ENCODE measurements around the gene ZFYVE26.
A peak's percentile ranks its signal among the peaks of the same experiment; 100 is the strongest.
"Not testable (repeated sequence)": the region's sequence is repeated elsewhere in the genome, so short reads cannot be mapped to it uniquely, and the experiment has no call there.

The ZFYVE26 gene

GRCh38 chr14:67749341-67750084 lies 66.9 kb downstream of the ZFYVE26 start:
- DNase-seq: peak; percentile 48

- DNase-seq: no peak
Observed at GRCh38 chr14:67748312-67748711, 68.1 kb downstream of the ZFYVE26 start.

GRCh38 chr14:67746927-67747326 lies 69.5 kb downstream of the ZFYVE26 start:
- no peak for DNase-seq

DNA sequence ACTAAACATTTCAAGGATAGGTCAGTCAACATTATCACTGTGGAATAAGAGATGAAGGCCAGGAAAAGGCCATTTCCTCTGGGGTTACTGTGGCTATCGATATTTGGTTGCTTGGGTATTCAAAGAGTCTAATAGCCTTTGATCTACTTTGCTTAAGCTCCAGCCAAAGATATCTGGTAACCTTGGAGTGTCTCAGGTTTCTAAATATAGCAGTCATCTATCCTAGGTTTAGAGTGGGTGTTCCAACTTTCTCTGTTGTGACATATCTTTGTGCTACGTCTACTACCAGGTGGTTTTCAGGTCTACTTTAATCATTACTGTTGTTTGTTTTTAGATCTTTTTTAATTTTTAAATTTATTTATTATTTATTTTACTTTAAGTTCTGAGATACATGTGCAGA lies 72.3 kb downstream of the ZFYVE26 start:
- DNase-seq: no peak

DNA sequence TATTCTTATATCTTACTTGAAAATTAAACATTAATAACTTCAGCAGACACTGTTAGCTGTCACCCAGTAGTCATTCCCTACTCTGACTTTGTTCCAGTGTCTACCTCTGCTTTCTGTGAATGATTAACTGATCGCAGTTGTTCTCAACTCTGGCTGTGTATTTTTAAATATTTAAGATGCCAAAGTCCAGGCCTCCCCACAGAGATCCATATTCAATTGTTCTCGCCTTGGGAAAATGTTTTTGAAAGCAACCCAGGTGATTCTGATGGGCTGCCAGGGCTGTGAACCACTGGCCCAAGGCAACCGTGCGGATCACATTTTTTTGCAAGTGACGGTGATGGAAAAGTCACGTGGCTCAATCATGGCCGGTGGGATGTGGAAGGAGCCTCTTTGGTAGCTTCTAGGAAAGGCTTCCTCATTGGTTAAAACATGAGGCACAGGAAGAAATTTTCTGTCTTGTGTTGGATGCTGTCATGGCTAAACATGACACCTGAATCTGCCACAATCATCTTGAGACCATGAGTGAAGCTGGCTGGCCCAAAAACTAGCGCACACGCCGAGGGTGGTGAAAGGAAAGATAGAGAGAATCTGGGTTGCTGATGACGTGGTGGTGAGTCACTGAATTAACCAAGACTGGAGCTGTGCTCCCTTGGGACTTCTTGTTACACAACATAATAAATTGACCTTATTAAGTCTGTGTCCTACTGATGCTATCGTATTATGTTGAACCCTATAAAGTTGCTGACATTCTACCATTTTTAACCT lies 77.5 kb downstream of the ZFYVE26 start:
- no peak for DNase-seq

DNA sequence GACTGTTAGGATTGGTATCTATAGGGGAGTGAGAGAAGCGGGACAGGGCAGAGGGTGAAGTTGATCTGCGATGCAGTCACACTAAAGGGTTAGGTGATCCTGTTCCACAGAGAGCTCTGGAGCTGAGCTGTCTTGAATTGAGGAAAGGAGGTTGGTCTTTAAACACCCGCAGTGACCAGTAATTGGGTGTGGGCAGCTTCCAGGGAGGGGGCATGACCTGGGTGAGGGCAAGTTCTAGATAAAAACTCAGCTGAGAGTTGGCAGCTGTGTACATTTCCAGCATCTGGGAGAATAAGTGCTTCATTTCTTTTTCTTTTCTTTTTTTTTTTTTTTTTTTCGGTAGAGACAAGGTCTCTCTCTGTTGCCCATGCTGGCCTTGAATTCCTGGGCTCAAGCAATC lies 79.6 kb downstream of the ZFYVE26 start:
- no peak for DNase-seq

- DNase-seq: peak; percentile 47
Observed at GRCh38 chr14:67735336-67736147, 80.8 kb downstream of the ZFYVE26 start.

DNA sequence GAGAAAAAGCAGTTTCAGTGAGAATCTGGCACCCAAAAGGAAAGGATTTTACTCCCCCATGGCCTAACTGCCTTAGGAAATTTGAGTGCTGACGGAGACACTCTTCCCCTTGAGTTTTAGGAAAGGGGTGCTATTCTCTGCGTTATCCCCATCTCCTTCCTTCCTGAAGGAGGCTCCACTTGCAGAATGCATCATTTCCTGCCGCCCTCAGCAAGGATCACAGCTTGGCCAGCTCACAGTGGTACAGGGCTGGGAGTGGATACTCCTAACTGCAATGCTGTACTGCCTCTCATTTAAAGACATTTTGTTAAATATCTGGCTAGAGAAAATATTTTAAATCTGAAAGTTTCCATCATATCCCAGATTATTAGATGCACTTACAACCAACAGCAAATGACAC lies 81.7 kb downstream of the ZFYVE26 start:
- no peak for DNase-seq

- DNase-seq: peak; percentile 34
Observed at GRCh38 chr14:67733616-67734015, 82.8 kb downstream of the ZFYVE26 start.

- no peak for DNase-seq
Observed at GRCh38 chr14:67729072-67729885, 87.1 kb downstream of the ZFYVE26 start.

GRCh38 chr14:67728258-67728657 lies 88.1 kb downstream of the ZFYVE26 start:
- DNase-seq: no peak

- DNase-seq: no peak
Observed at GRCh38 chr14:67727361-67727760, 89.0 kb downstream of the ZFYVE26 start.

GRCh38 chr14:67725171-67725570 lies 91.2 kb downstream of the ZFYVE26 start:
- DNase-seq: no peak

- DNase-seq: peak; percentile 69
Observed at GRCh38 chr14:67722293-67722692, 94.1 kb downstream of the ZFYVE26 start.

DNA sequence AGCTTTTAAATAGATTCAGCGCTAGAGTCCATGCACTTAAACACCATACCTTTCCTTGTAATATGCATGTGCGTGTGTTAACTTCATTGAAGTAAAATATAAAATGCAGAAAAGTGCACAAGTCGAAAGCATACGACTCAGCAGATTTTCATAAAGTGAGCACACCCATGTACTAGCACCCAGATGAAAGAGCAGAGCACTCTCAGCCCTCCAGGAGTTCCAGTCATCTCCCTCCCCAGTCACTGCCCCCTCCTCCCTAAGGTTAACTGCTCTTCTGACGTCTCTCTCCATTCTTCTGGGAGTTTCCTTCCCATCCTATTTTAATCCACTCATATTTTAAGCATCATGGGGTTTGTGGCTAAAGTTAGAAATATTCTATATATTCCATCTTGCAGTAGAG lies 94.5 kb downstream of the ZFYVE26 start:
- DNase-seq: no peak

DNA sequence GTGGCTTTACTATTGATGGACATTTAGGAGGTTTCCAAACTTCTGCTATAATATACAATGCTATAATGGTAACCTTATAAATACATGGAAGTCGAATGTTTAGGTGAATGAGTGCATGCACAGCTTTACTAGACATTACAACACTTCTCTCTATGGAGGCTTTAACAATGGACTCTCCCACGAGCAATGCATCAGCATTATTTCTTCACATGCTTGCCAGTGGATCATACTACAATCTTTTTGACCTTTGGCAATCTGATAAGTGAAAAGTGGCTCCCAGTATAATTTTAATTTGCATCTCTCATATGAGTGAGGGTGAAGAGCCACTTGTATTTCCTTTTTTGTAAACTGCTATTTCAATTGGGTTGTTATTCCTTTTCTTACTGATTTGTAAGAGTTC lies 96.5 kb downstream of the ZFYVE26 start:
- DNase-seq: no peak

- DNase-seq: not testable (repeated sequence)
Observed at GRCh38 chr14:67719385-67719784, 97.0 kb downstream of the ZFYVE26 start.

GRCh38 chr14:67718265-67718664 lies 98.1 kb downstream of the ZFYVE26 start:
- DNase-seq: no peak

DNA sequence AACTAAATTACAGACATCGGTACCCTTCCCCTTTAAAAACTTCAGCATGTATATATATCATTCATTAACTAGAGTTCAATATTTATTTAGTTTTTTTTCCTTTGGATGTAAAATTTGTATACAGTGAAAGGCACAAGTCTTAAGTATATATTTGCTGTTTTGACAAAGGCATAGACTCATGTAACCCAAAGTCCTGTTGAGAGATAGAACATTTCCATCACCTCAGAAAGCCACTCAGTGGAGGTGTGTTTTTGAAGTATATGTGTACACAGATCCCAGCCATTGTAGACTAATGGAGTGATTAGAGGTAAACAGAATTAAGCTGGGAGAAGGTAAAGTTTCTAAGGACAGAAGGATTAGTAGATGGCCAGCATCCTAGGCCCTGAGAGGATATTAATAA lies 99.3 kb downstream of the ZFYVE26 start:
- no peak for DNase-seq

DNA sequence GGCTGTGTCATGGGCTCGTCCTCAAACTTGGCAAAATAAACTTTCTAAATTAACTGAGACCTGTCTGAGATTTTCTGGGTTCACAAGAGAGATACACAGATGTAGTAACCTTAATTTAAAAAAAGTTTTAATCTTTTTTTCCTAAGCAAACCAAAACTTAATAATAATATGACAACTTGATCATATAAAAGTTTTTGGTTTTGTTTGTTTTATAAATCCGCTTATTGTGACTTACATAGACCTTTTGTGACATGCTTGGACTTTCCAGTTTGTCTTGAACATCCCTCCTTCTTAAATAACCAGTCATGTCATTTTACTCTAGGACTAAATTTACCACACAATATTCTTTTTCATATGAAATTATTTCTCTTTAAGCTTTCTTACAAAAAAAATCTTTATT lies 106.2 kb downstream of the ZFYVE26 start:
- DNase-seq: no peak

DNA sequence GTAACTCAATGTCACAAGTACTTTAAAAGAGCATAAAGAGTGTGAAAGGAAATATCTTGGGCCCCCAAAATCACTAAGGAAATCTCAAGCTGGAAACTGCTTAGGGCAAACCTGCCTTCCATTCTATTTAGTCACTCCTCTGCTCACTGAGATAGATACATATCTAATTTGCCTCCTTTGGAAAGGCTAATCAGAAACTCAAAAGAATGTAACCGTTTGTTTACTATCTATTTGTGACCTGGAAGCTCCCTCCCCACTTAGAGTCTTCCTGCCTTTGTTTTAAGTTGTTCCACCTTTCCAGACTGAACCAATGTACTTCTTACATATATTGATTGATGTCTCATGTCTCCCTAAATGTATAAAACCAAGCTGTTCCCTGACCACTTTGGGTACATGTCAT lies 106.6 kb downstream of the ZFYVE26 start:
- DNase-seq: not testable (repeated sequence)

- not testable (repeated sequence) for DNase-seq
Observed at GRCh38 chr14:67709346-67709745, 107.0 kb downstream of the ZFYVE26 start.

GRCh38 chr14:67705211-67705610 lies 111.2 kb downstream of the ZFYVE26 start:
- DNase-seq: no peak
